Measurements from ENCODE around the gene STARD3. TPM values are rescaled to one million over a fixed set of nuclear protein-coding genes. Genes with fewer than 3 reads are reported as not detected.

The STARD3 gene
- total and polyA plus RNA-seq, 10 donors, result 59.5 to 166 (median 100) TPM

GRCh38 chr17:39598047-39598481, 38.9 kb upstream of the STARD3 start:
- Histone ChIP-seq H3K36me3 (no peaks in the 10 kb centered on the region), H3K4me1 (peaks cover 8 to 41% (median 28%) of the 10 kb centered on the region in 6 donors), H3K27ac (no peak overlapping the region), H3K27me3 (replicated peaks in 1 of 7) (peaks cover 20 to 99% (median 89%) of the 10 kb centered on the region in 7 donors), H3K9me3 (no peaks in the 10 kb centered on the region), H3K4me3 (no peak overlapping the region)
- 9 to 14% (median 10%) methylated on average over 13 of the region's 13 CpGs for WGBS, 5 donors
- no peak for DNase-seq
- TF ChIP-seq CTCF (IDR thresholded peaks at IDR 0.05 in 8 of 11, conservative IDR thresholded peaks at IDR 0.05 in 3 of 11) (no peak), POLR2A (IDR thresholded peaks at IDR 0.05) (no peak), POLR2AphosphoS5 (IDR thresholded peaks at IDR 0.05) (no peak)
- intact Hi-C loops (cut with DNase I; ENCODE audit: low total_unique reads), result no loop called here

- TF ChIP-seq CTCF (IDR thresholded peaks at IDR 0.05 in 8 of 11, conservative IDR thresholded peaks at IDR 0.05 in 3 of 11) (no peak), POLR2A (IDR thresholded peaks at IDR 0.05) (no peak), POLR2AphosphoS5 (IDR thresholded peaks at IDR 0.05) (no peak)
- peaks cover 8 to 43% (median 29%) of the 10 kb centered on the region in 6 donors for H3K4me1 ChIP-seq
- H3K9me3 ChIP-seq, result no peaks in the 10 kb centered on the region
- H3K27ac ChIP-seq, result no peak overlapping the region
- H3K36me3 ChIP-seq, result no peaks in the 10 kb centered on the region
- no peak for DNase-seq
- H3K27me3 ChIP-seq (replicated peaks in 1 of 7), result peaks cover 20 to 99% (median 89%) of the 10 kb centered on the region in 7 donors
- intact Hi-C loops (cut with DNase I; ENCODE audit: low total_unique reads), result no loop called here
- peak overlapping the region in 1 of 8 donors; percentile 43 for H3K4me3 ChIP-seq
- WGBS, 5 donors, result 5 to 13% (median 7%) methylated on average over 17 of the region's 17 CpGs
These were observed 38.3 kb upstream of the STARD3 start for GRCh38 chr17:39598630-39599003.

- H3K4me3 ChIP-seq, result peak overlapping the region in 2 of 8 donors; percentile 4 to 43
These were observed 37.8 kb upstream of the STARD3 start for GRCh38 chr17:39599004-39599664.

More at GRCh38 chr17:39599004-39599664, 37.8 kb upstream of the STARD3 start:
- H3K36me3 ChIP-seq, result no peaks in the 10 kb centered on the region
- peaks cover 24 to 99% (median 94%) of the 10 kb centered on the region in 7 donors for H3K27me3 ChIP-seq (replicated peaks in 1 of 7)
- intact Hi-C loops (cut with DNase I; ENCODE audit: low total_unique reads), result no loop called here
- H3K27ac ChIP-seq, result no peak overlapping the region
- WGBS, 5 donors, result 4 to 6% (median 4%) methylated on average over 36 of the region's 36 CpGs
- peaks cover 9 to 48% (median 33%) of the 10 kb centered on the region in 6 donors for H3K4me1 ChIP-seq
- no peaks in the 10 kb centered on the region for H3K9me3 ChIP-seq
- TF ChIP-seq CTCF (IDR thresholded peaks at IDR 0.05 in 8 of 11, conservative IDR thresholded peaks at IDR 0.05 in 3 of 11), result no peak
- no peak for TF ChIP-seq POLR2AphosphoS5 (IDR thresholded peaks at IDR 0.05)
- TF ChIP-seq POLR2A (IDR thresholded peaks at IDR 0.05), result no peak
- no peak for DNase-seq

Measured in spleen (tissue), 11 donors.